ENCODE results near the gene OVCH1. TPM values are rescaled to one million over a fixed set of nuclear protein-coding genes. Genes with fewer than 3 reads are reported as not detected.

OVCH1 gene
- polyA plus RNA-seq, 1 donor from 2014 or later: not detected

GRCh38 chr12:29518407-29518806 lies 20.9 kb upstream of the OVCH1 start:
- Mint-ChIP-seq H3K4me3 (no peak overlapping the region), H3K4me1 (no peaks in the 10 kb centered on the region), H3K27ac (no peak overlapping the region), H3K36me3 (no peaks in the 10 kb centered on the region), H3K9me3 (no peaks in the 10 kb centered on the region), H3K27me3 (no peaks in the 10 kb centered on the region)

GRCh38 chr12:29517264-29517663 lies 19.8 kb upstream of the OVCH1 start:
- Mint-ChIP-seq H3K27me3 (no peaks in the 10 kb centered on the region), H3K4me3 (no peak overlapping the region), H3K4me1 (no peaks in the 10 kb centered on the region), H3K9me3 (no peaks in the 10 kb centered on the region), H3K36me3 (no peaks in the 10 kb centered on the region), H3K27ac (no peak overlapping the region)

- Mint-ChIP-seq H3K4me1 (no peaks in the 10 kb centered on the region), H3K4me3 (no peak overlapping the region), H3K27ac (no peak overlapping the region), H3K36me3 (no peaks in the 10 kb centered on the region), H3K27me3 (no peaks in the 10 kb centered on the region), H3K9me3 (no peaks in the 10 kb centered on the region)
Measured at GRCh38 chr12:29516431-29516875, 19.0 kb upstream of the OVCH1 start.

GRCh38 chr12:29510591-29511185 lies 13.2 kb upstream of the OVCH1 start:
- Mint-ChIP-seq H3K27me3 (no peaks in the 10 kb centered on the region), H3K36me3 (no peaks in the 10 kb centered on the region), H3K4me1 (no peaks in the 10 kb centered on the region), H3K9me3 (no peaks in the 10 kb centered on the region), H3K4me3 (no peak overlapping the region), H3K27ac (no peak overlapping the region)

- Mint-ChIP-seq H3K4me1 (no peaks in the 10 kb centered on the region), H3K36me3 (no peaks in the 10 kb centered on the region), H3K4me3 (no peak overlapping the region), H3K27ac (no peak overlapping the region), H3K27me3 (peaks cover 2% of the 10 kb centered on the region), H3K9me3 (no peaks in the 10 kb centered on the region)
Measured at GRCh38 chr12:29509503-29509902, 12.0 kb upstream of the OVCH1 start.

GRCh38 chr12:29508949-29509348 lies 11.5 kb upstream of the OVCH1 start:
- Mint-ChIP-seq H3K27ac (no peak overlapping the region), H3K4me1 (no peaks in the 10 kb centered on the region), H3K4me3 (no peak overlapping the region), H3K36me3 (no peaks in the 10 kb centered on the region), H3K9me3 (no peaks in the 10 kb centered on the region), H3K27me3 (peaks cover 5% of the 10 kb centered on the region)

- Mint-ChIP-seq H3K27ac (no peak overlapping the region), H3K4me1 (peaks cover 3 to 13% (median 6%) of the 10 kb centered on the region in 3 donors)
Measured at GRCh38 chr12:29505122-29505521, 7.6 kb upstream of the OVCH1 start.

GRCh38 chr12:29503283-29503682 lies 5.8 kb upstream of the OVCH1 start:
- H3K36me3 Mint-ChIP-seq: no peaks in the 10 kb centered on the region
- no peak overlapping the region for H3K27ac Mint-ChIP-seq
- H3K4me1 Mint-ChIP-seq: peaks cover 3 to 15% (median 7%) of the 10 kb centered on the region in 3 donors

More at GRCh38 chr12:29505122-29505521, 7.6 kb upstream of the OVCH1 start:
- H3K4me3 Mint-ChIP-seq: no peak overlapping the region
- no peaks in the 10 kb centered on the region for H3K36me3 Mint-ChIP-seq
- H3K9me3 Mint-ChIP-seq: no peaks in the 10 kb centered on the region
- H3K27me3 Mint-ChIP-seq: peaks cover 5% of the 10 kb centered on the region

GRCh38 chr12:29499235-29499634 lies 1.7 kb upstream of the OVCH1 start:
- Mint-ChIP-seq H3K4me1 (peaks cover 3 to 15% (median 7%) of the 10 kb centered on the region in 3 donors), H3K36me3 (no peaks in the 10 kb centered on the region), H3K9me3 (no peaks in the 10 kb centered on the region), H3K27me3 (peaks cover 2% of the 10 kb centered on the region), H3K4me3 (no peak overlapping the region), H3K27ac (no peak overlapping the region)

More at GRCh38 chr12:29503283-29503682, 5.8 kb upstream of the OVCH1 start:
- H3K27me3 Mint-ChIP-seq: peaks cover 5% of the 10 kb centered on the region
- H3K9me3 Mint-ChIP-seq: no peaks in the 10 kb centered on the region
- H3K4me3 Mint-ChIP-seq: no peak overlapping the region

- H3K27me3 Mint-ChIP-seq: peaks cover 2% of the 10 kb centered on the region
- no peak overlapping the region for H3K27ac Mint-ChIP-seq
- H3K9me3 Mint-ChIP-seq: no peaks in the 10 kb centered on the region
- H3K4me3 Mint-ChIP-seq: no peak overlapping the region
- no peaks in the 10 kb centered on the region for H3K4me1 Mint-ChIP-seq
- peaks cover 2% of the 10 kb centered on the region for H3K36me3 Mint-ChIP-seq
Measured at GRCh38 chr12:29492891-29493290, 4.6 kb downstream of the OVCH1 start.

GRCh38 chr12:29486972-29487371 lies 10.5 kb downstream of the OVCH1 start:
- Mint-ChIP-seq H3K9me3 (no peaks in the 10 kb centered on the region), H3K4me3 (no peak overlapping the region), H3K36me3 (no peaks in the 10 kb centered on the region), H3K27ac (no peak overlapping the region), H3K27me3 (no peaks in the 10 kb centered on the region), H3K4me1 (no peaks in the 10 kb centered on the region)

- Mint-ChIP-seq H3K4me3 (no peak overlapping the region), H3K36me3 (no peaks in the 10 kb centered on the region), H3K4me1 (no peaks in the 10 kb centered on the region), H3K27ac (no peak overlapping the region), H3K27me3 (peaks cover 2% of the 10 kb centered on the region), H3K9me3 (peaks cover 0 to 6% (median 0%) of the 10 kb centered on the region in 3 donors)
Measured at GRCh38 chr12:29463198-29463597, 34.3 kb downstream of the OVCH1 start.

GRCh38 chr12:29460082-29460481 lies 37.4 kb downstream of the OVCH1 start:
- Mint-ChIP-seq H3K4me1 (no peaks in the 10 kb centered on the region), H3K36me3 (no peaks in the 10 kb centered on the region), H3K27ac (no peak overlapping the region), H3K4me3 (no peak overlapping the region), H3K27me3 (peaks cover 2% of the 10 kb centered on the region), H3K9me3 (peaks cover 0 to under 1% (median 0%) of the 10 kb centered on the region in 3 donors)

- no peaks in the 10 kb centered on the region for H3K4me1 Mint-ChIP-seq
- no peak overlapping the region for H3K4me3 Mint-ChIP-seq
- H3K27ac Mint-ChIP-seq: no peak overlapping the region
- H3K36me3 Mint-ChIP-seq: no peaks in the 10 kb centered on the region
- peaks cover 0 to 3% (median 0%) of the 10 kb centered on the region in 3 donors for H3K9me3 Mint-ChIP-seq
- H3K27me3 Mint-ChIP-seq: peaks cover 2% of the 10 kb centered on the region
Measured at GRCh38 chr12:29455087-29455486, 42.4 kb downstream of the OVCH1 start.

GRCh38 chr12:29451888-29452287 lies 45.6 kb downstream of the OVCH1 start:
- no peaks in the 10 kb centered on the region for H3K36me3 Mint-ChIP-seq
- peaks cover 0 to 3% (median 0%) of the 10 kb centered on the region in 3 donors for H3K9me3 Mint-ChIP-seq
- H3K4me3 Mint-ChIP-seq: no peak overlapping the region
- H3K27me3 Mint-ChIP-seq: peaks cover 4% of the 10 kb centered on the region
- H3K27ac Mint-ChIP-seq: no peak overlapping the region
- no peaks in the 10 kb centered on the region for H3K4me1 Mint-ChIP-seq

GRCh38 chr12:29448157-29448556 lies 49.3 kb downstream of the OVCH1 start:
- Mint-ChIP-seq H3K27ac (no peak overlapping the region), H3K9me3 (peaks cover 0 to 3% (median 0%) of the 10 kb centered on the region in 3 donors), H3K4me1 (no peaks in the 10 kb centered on the region), H3K27me3 (peaks cover 4% of the 10 kb centered on the region), H3K4me3 (no peak overlapping the region), H3K36me3 (no peaks in the 10 kb centered on the region)
